Mammary epithelial cell (primary cell): ENCODE data around the gene MYO3A.

Experiments
- EZH2 ChIP-seq: IDR thresholded peaks from 2 replicates; pipeline ENCODE4 v1.6.1; 2012; ENCODE audit warnings: low read length, inconsistent platforms, borderline replicate concordance
- TF ChIP-seq, protein P1 (sequence below), 2 donors: IDR thresholded peaks in 1 of 2; conservative IDR thresholded peaks in 1 of 2; 2 replicates each; pipeline ENCODE4 v1.5.1; 2011 to 2012; ENCODE audit warnings: inconsistent platforms in 2 of 2, low read length in 2 of 2, mild to moderate bottlenecking in 2 of 2, control low read depth in 1 of 2, low read depth in 1 of 2; ENCODE audit not compliant: insufficient read depth in 1 of 2; ENCODE audit errors: extremely low read depth in 1 of 2

DNA sequence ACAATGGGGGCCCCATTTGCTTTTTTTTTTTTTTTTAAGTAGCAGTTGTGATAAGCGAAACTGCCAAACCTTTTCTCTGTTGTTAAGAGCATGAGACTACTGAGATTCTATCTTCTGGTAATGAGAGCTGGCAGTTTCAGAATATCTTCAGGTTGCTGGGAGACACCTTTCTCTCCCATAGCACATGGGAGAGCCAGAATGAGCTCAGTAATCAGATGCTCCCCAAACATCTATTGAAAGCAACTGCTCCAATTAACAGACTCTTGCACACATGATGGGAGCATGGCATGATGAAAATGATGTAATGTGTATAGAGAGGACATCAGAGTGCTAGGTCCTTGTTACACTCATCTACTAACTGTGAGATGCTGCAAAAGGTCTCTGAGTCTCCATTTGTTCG, 18.8 kb downstream of the MYO3A start:
- TF ChIP-seq, protein P1, sequence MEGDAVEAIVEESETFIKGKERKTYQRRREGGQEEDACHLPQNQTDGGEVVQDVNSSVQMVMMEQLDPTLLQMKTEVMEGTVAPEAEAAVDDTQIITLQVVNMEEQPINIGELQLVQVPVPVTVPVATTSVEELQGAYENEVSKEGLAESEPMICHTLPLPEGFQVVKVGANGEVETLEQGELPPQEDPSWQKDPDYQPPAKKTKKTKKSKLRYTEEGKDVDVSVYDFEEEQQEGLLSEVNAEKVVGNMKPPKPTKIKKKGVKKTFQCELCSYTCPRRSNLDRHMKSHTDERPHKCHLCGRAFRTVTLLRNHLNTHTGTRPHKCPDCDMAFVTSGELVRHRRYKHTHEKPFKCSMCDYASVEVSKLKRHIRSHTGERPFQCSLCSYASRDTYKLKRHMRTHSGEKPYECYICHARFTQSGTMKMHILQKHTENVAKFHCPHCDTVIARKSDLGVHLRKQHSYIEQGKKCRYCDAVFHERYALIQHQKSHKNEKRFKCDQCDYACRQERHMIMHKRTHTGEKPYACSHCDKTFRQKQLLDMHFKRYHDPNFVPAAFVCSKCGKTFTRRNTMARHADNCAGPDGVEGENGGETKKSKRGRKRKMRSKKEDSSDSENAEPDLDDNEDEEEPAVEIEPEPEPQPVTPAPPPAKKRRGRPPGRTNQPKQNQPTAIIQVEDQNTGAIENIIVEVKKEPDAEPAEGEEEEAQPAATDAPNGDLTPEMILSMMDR (conservative IDR thresholded peaks at IDR 0.05 in 1 of 2, IDR thresholded peaks at IDR 0.05 in 1 of 2; ENCODE audit: extremely low read depth in 1 of 2, insufficient read depth in 1 of 2, low read depth in 1 of 2, low read length in 2 of 2) = no peak
- no peak for TF ChIP-seq EZH2
